GM21390 (cell line): ENCODE results near the gene NLRP14.

Source experiments
- ATAC-seq: cut with Tn5 transposase; IDR thresholded peaks from one replicate; pipeline ENCODE4 v1.9.1; 2021; ENCODE audit not compliant: unreplicated experiment

NLRP14 gene

DNA sequence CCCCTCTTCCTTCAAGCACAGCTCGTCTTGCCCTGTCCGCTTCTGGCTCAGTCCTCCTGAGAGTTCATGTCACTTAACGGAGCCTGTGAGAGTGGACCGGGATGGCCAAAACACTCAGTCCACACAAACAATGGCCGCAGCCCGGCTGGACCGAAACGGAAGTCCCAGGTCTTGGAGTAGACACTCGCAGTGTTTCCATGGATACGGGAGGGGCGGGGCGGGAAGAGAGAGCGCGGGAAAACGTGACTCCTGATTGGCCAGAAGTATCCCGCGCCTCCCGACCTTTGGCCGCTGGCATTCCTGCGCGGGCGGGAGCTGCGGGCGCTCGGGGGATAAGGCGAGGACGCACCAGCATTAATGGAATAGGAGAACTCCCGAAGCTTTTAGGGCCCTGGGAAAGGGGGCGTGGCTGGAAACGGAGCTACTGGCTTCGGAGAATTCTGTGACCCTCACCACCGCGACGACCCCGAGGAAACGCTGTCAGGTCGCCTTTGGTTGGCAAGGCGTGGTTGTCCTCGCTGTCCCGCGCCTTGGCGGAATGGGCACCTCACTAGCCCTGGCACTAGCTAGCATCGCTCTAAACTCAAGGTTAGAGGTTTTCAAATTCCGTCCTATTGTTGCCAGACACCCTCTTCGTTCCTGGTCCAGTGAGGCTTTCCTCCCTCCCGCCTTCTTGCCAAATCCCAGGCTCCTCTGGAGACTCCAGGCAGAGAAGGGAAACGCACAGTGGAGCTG lies at the start of gene NLRP14, which contains the start of gene ZNF214:
NLRP14 (plus strand) TSS at position 297 of the 735 bp plus-strand sequence. CDS start 18,108 bp downstream, outside the sequence.
ZNF214 (minus strand) TSS at position 164 of the 735 bp plus-strand sequence. CDS start 17,511 bp downstream, outside the sequence.
- peak; percentile 66 for ATAC-seq

DNA sequence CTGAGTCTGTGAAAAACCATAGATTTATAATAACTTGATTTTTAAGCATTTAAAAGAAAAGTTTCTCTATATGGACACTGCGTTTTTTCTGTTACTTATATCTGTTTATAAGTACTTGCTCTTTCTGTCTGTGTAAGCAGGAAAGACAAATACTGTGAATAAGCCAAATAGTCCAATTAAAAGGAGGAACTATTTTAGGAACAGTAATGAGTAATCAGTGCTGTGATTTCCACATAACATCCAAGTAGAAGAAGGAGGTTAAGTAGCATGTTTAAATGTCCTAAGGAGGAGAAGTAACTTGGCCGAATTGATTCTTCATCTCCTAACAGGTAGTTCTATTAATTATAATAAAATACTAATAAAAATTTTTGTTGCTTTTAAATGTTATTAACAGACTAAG lies 40.9 kb upstream of the NLRP14 start:
- ATAC-seq = no peak

GRCh38 chr11:6986487-6986886 lies 33.8 kb upstream of the NLRP14 start:
- ATAC-seq = no peak

GRCh38 chr11:6988506-6988905 lies 31.8 kb upstream of the NLRP14 start:
- no peak for ATAC-seq

DNA sequence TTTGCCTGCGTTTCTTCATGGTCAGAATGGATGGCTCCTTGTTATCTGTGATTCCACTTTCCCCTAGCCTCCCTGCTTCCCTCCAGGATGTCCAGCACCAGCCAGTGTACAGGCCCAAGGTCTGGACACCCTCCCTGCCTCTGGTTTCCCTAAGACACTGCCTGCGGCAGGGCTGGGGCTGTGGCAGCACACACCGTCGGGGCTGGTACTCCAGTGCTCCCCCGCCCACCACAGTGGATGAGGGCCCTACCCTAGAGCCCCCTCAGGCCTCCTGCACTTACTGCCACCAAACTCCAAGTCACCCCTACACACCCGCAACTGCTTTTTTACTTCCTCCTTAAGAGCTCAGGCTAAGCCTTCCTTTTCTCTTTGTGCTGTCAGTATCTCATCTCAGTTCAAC lies 29.1 kb upstream of the NLRP14 start:
- ATAC-seq = no peak

GRCh38 chr11:6992026-6992425 lies 28.3 kb upstream of the NLRP14 start:
- ATAC-seq = no peak

DNA sequence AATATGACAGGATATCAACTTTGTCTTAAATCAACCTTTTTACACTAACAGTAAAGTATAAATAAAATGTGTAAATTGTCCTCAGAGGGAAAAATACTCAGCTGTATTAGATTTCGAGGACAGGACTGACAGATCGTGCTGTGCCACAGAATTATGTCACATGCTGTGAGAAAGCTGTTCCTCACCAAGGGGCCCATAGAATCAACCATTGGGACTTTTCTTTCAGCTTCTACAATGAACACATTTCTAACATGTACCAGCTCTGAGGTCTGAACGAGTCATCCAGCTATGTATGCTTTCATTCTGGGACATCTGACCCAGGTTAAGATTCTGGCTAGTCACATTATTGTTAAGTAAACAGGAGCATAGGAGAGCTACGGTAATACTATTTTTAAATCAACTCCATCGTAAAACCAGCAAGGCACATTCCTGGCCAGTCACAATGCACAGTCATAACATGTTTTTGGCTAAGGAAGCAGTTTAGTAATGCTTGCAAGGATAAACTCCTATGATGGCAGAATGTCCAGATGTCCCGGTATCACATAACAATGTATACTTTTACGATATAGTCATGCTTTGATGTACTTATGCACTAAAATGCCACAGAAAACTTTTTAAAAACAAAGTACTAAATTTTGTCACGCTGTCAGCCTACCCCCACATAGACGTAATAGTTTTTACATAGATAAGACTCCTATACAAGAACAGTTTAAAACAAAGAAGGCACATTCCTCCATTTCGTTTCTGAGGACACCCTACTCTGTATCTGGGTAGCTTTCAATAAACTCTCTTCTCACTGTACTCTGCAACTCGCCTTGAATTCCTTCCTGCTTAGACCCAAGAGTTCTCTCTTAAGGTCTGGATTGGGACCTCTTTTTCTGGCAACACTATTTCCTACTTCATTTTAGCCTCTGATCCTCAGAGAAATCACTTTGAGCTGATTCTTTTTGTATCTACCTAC lies 27.5 kb upstream of the NLRP14 start:
- ATAC-seq = no peak

DNA sequence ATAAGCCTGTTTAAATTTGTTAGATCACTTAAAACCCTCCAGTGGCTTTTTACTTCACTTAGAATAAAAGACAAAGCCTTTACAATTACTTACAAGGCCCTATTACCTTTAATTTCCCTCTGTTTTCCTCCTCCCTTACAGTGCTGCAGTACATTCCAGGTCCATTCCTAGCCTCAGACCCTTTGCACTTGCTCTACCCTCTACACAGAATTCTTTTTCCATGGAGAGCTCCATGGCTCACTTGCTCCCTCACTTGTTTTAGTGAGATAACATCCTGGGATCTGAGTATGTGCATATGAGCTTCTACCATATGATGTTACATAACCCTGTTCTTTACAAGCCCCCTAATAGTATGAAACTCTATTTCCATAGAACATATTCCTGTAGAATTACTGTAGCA lies 24.6 kb upstream of the NLRP14 start:
- no peak for ATAC-seq

- ATAC-seq = peak; percentile 70
Observed at GRCh38 chr11:7004482-7004881, 15.8 kb upstream of the NLRP14 start.

- no peak for ATAC-seq
Observed at GRCh38 chr11:7014118-7014517, 6.2 kb upstream of the NLRP14 start.

DNA sequence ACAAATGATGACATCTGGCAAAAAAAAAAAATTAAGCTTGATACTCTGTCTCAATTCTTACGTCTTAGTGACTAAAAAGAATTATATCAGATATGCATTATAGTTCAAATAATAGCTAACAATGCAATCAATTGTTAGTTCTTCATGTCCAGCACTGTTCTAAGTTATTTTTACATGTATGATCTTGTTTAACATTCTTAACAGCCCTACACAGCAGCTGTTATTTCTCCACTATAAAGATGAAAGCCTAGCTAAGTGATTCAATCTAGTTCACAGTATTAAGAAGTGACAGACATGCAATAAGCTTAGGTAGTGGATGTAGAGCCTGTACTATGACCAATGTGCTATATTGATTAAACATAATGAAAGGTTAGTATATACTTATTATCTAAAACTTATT lies 4.3 kb upstream of the NLRP14 start:
- ATAC-seq = no peak

DNA sequence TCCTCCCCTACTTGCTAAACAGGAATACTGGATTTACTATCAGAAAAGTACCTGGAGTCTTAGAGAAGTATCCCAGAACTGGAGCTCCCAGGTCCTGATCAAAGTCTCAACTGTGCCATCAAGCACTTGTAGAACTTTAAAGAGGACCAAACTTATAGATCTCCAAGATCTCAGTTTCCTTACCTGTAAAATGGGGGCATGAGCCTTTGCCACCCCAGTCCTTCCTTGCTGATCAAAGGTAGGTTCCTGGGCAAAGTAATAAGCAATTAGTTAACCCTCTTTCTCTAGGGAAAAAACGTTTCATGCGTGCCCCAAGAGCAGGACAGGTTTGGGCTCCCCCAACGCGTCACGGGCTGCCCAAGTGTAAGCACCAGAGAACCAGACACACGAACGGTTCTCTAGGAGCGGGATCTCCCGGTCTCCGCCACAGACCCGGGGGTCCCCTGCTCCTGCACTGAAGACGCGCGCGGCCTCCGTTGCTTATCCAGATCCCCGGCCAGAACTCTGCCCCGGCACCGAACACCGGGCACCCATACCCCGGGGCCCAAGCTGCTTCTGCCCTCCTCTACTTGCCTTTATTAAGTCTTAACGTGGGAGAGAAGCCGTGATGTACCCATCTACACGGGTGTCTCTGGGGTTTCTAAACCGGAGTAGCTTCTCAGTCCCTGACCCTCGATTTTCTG lies 638 bp upstream of the NLRP14 start:
- ATAC-seq = no peak

- ATAC-seq = no peak
Observed at GRCh38 chr11:7021318-7021717, 1.0 kb downstream of the NLRP14 start.

GRCh38 chr11:7028141-7028540 lies 7.9 kb downstream of the NLRP14 start:
- no peak for ATAC-seq

GRCh38 chr11:7030836-7031235 lies 10.6 kb downstream of the NLRP14 start:
- no peak for ATAC-seq

DNA sequence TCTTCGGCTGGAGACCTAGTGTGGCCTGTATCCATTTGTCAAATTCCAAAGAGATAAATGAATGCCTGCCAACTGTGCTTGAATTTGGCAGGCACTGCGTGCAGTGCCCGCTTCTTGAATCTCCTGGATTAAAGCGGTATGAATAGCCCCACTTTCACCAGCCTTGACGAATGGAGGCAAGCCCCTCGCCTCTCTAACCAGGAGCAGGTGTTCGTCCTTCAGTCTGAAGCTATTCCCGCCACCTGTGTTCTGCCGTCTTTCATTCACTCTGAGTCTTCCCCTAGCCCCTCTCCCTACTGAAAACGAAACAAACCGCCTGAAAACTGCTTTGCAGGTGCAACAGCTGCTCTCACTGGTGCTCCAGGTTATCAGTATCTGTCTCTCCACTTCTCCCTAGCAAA lies 11.2 kb downstream of the NLRP14 start:
- ATAC-seq = no peak

DNA sequence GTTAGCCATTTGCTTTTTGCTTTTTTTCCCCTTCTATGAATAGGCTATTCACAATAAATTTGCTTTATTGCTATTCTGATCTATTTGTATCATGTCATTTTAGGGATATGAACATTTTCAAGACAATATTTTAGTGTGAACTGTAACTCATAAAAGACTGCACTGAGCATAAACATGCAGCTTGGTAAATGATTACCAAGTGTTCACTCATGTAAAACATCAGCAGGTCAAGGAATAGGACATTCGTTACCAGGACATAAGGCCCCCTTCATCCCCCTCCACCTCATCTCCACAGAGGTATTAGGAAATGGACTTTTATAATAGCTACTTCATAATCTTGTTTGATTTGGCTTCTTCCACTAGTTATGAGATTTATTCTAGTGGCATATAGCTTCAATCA lies 12.4 kb downstream of the NLRP14 start:
- no peak for ATAC-seq

- no peak for ATAC-seq
Observed at GRCh38 chr11:7034019-7034418, 13.7 kb downstream of the NLRP14 start.

- no peak for ATAC-seq
Observed at GRCh38 chr11:7046474-7047175, 26.3 kb downstream of the NLRP14 start.

DNA sequence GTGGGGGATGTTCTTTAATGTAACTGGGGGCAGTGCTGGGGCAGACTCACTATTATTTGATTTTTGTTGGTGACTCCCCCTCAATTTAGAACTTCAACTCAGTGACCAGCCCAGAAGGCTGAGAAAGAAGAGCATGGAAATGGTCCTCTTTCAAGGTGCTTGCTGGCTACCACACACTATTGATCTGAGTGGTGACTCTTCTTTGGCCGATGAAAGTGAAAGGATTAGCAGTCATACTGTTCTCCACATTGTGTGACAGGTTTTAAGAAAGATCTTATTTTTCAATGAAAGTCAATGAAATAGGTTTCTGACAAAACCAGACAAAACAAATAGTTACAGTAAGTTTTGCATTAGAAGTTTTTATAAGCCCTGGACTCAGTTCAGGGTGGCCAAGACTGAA lies 29.9 kb downstream of the NLRP14 start:
- no peak for ATAC-seq
